HepG2 (cell line): Measurements from ENCODE around the gene YEATS4. TPM values are rescaled to one million over a fixed set of nuclear protein-coding genes. Genes with fewer than 3 reads are reported as not detected.

Experiments used
- ATAC-seq: fragments of 200-7000 bp; cut with Tn5 transposase; 3 replicates; pipeline ENCODE4 v1.9.1; 2020; ENCODE audit warnings: mild to moderate bottlenecking, moderate library complexity
- BruUV-seq: library from RNA; stranded (reverse); fragments of 400-500 nt; replicated peaks from 2 replicates; lab custom pipeline; 2021; lab: Mats Ljungman, UMichigan
- CTCF ChIA-PET: fragments of 300-600 bp; formaldehyde crosslinking; extraction: SDS; loops from one replicate; lab custom pipeline; 2021; ENCODE audit warnings: low total read pairs, inconsistent platforms, low intra/inter-chr PET ratio; lab: Yijun Ruan, JAX
- POLR2A ChIA-PET: fragments of 350-600 bp; sonication (Branson Sonifier 250); formaldehyde crosslinking; loops from one replicate; lab custom pipeline; 2020; ENCODE audit warnings: antibody characterized with exemption, inconsistent platforms; lab: Yijun Ruan, JAX
- DNase-seq: peaks from one replicate; pipeline ENCODE4 v3.0.0-alpha.2; 2015; ENCODE audit warnings: low spot score
- FAIRE-seq: peaks from 3 replicates; lab custom pipeline; 2011; peaks lifted over from hg19 to GRCh38; lab: Jason Lieb, UNC
- H2AFZ ChIP-seq: one replicate; pipeline ENCODE4 v1.6.1; 2011; ENCODE audit warnings: low read length, inconsistent platforms
- H3K27ac ChIP-seq: fragments of 300-600 bp; 3 replicates; pipeline ENCODE4 v1.8.0; 2011; ENCODE audit warnings: mixed run types, mild to moderate bottlenecking, mixed read lengths, low read length, inconsistent platforms; ENCODE audit not compliant: insufficient read depth; ENCODE audit errors: extremely low read length
- H3K27me3 ChIP-seq, 2 experiments: fragments of 200-600 bp in 1 of 2; 2 replicates in 1 of 2; 3 replicates in 1 of 2; pipeline versions ENCODE4 v1.6.0 to v1.8.0; 2011; ENCODE audit warnings: low read length in 2 of 2, mild to moderate bottlenecking in 2 of 2, moderate library complexity in 2 of 2, inconsistent platforms in 1 of 2; ENCODE audit not compliant: insufficient read depth in 2 of 2, control insufficient read depth in 1 of 2
- H3K36me3 ChIP-seq, 2 experiments: fragments of 200-600 bp in 1 of 2; replicated peaks in 1 of 2; 2 replicates in 1 of 2; 3 replicates in 1 of 2; pipeline versions ENCODE4 v1.5.1 to v1.8.0; 2011; ENCODE audit warnings: low read length in 2 of 2, inconsistent platforms in 1 of 2; ENCODE audit not compliant: insufficient read depth in 2 of 2, control insufficient read depth in 1 of 2
- H3K4me1 ChIP-seq: 2 replicates; pipeline ENCODE4 v1.5.1; 2012; ENCODE audit warnings: low read length, inconsistent platforms; ENCODE audit not compliant: insufficient read depth
- H3K4me2 ChIP-seq: 2 replicates; pipeline ENCODE4 v1.6.0; 2011; ENCODE audit warnings: low read depth, low read length, inconsistent platforms
- H3K4me3 ChIP-seq, 3 experiments: fragments of 200-600 bp in 1 of 3; sonication (generic), shearing (Covaris generic) in 1 of 3; replicated peaks in 1 of 3; 2 replicates each; pipeline ENCODE4 v1.5.1; 2011 to 2016; ENCODE audit warnings: low read length in 3 of 3, inconsistent platforms in 2 of 3, low read depth in 2 of 3, mild to moderate bottlenecking in 2 of 3, control low read depth in 1 of 3, mixed read lengths in 1 of 3; ENCODE audit not compliant: insufficient read depth in 1 of 3
- H3K79me2 ChIP-seq: one replicate; pipeline ENCODE4 v1.6.1; 2011; ENCODE audit warnings: low read length, inconsistent platforms; ENCODE audit not compliant: insufficient read depth
- H3K9ac ChIP-seq: 2 replicates; pipeline ENCODE4 v1.6.0; 2011; ENCODE audit warnings: mild to moderate bottlenecking, low read depth, low read length, inconsistent platforms; ENCODE audit not compliant: insufficient read depth
- H3K9me3 ChIP-seq: 2 replicates; pipeline ENCODE4 v1.5.1; 2012; ENCODE audit warnings: mild to moderate bottlenecking, low read length
- H4K20me1 ChIP-seq: 2 replicates; pipeline ENCODE4 v1.6.0; 2011; ENCODE audit warnings: inconsistent platforms, mild to moderate bottlenecking, low read length, moderate library complexity; ENCODE audit not compliant: insufficient read depth
- GATAD1 ChIP-seq: IDR thresholded peaks from 2 replicates; pipeline ENCODE4 v1.6.1; 2016; ENCODE audit warnings: missing genetic modification reagents, missing compliant biosample characterization
- HDAC2 ChIP-seq: sonication (generic); formaldehyde crosslinking; IDR thresholded peaks from 2 replicates; pipeline ENCODE4 v1.4.0; 2020; ENCODE audit warnings: missing genetic modification reagents
- POGK ChIP-seq: sonication (generic); formaldehyde crosslinking; conservative IDR thresholded peaks from 2 replicates; pipeline ENCODE4 v1.8.0; 2022; ENCODE audit warnings: mild to moderate bottlenecking, moderate library complexity, missing genetic modification reagents
- RORA ChIP-seq: sonication (generic); formaldehyde crosslinking; IDR thresholded peaks from 2 replicates; pipeline ENCODE4 v1.5.0; 2020; ENCODE audit warnings: mild to moderate bottlenecking, missing genetic modification reagents, moderate library complexity
- SRSF1 ChIP-seq: fragments of 200-400 bp; formaldehyde crosslinking; optimal IDR thresholded peaks from 2 replicates; pipeline ENCODE3; 2017; ENCODE audit warnings: mild to moderate bottlenecking, low read depth, low read length, moderate library complexity
- THAP8 ChIP-seq: sonication (generic); formaldehyde crosslinking; IDR thresholded peaks from 2 replicates; pipeline ENCODE4 v1.5.1; 2020; ENCODE audit warnings: missing genetic modification reagents, mild to moderate bottlenecking, borderline replicate concordance
- ZNF709 ChIP-seq: sonication (generic); formaldehyde crosslinking; IDR thresholded peaks from 2 replicates; pipeline ENCODE4 v1.5.0; 2020; ENCODE audit warnings: mild to moderate bottlenecking, missing genetic modification reagents
- ZNF883 ChIP-seq: sonication (generic); formaldehyde crosslinking; IDR thresholded peaks from 2 replicates; pipeline ENCODE4 v1.5.1; 2020; ENCODE audit warnings: mild to moderate bottlenecking, missing genetic modification reagents; ENCODE audit errors: not compliant biosample characterization
- WGBS: methylation state at CpG from one replicate; pipeline ENCODE4 v1.1.6; 2017; ENCODE audit warnings: low lambda C conversion rate; 5-methylcytosine and 5-hydroxymethylcytosine counted together
- in situ Hi-C: cut with HindIII; loops from 2 replicates; pipeline ENCODE4 v1.10.0; 2017; ENCODE audit warnings: low pct_unique_long_range_greater_than_20kb; ENCODE audit not compliant: extremely low pct_ligation_motif_present
- intact Hi-C: fragments of 100-400 bp; cut with micrococcal nuclease; formaldehyde crosslinking; loops from one replicate; pipeline ENCODE4 v1.10.0; 2022; ENCODE audit not compliant: unreplicated experiment
- polyA plus RNA-seq, 8 experiments: library from polyadenylated mRNA; depleted of rRNA in 3 of 8; stranded (reverse) in 7 of 8; unstranded in 1 of 8; fragments of >200 nt; fragmentation: Illumina TruSeq in 4 of 8; extraction: Trizol in 4 of 8; gene quantifications; 2 replicates each; pipeline versions ENCODE4 v1.2.1 to v1.2.3, GENCODE V29; 2011 to 2016; ENCODE audit warnings: low read depth in 4 of 8, missing spikeins in 1 of 8, mixed read lengths in 1 of 8; ENCODE audit not compliant: insufficient read depth in 1 of 8
- total RNA-seq, 5 experiments: library from RNA; depleted of rRNA; stranded (reverse); fragments of >200 nt; fragmentation: Illumina TruSeq; extraction: Trizol; gene quantifications; 2 replicates each; pipeline ENCODE4 v1.2.3, GENCODE V29; 2016; ENCODE audit warnings: low read depth in 1 of 5

The YEATS4 gene
- total and polyA plus RNA-seq, 2 of the 13 experiments (the other 11 are each of a cell fraction or from before 2014, with no cell fraction given): 16.8 to 45.0 TPM

GRCh38 chr12:69431591-69432222 is 72.2 kb downstream of the YEATS4 start (continued):
- no peak for TF ChIP-seq POGK (CRISPR knock-in tag)
- TF ChIP-seq GATAD1: no peak
- no peak for TF ChIP-seq RORA (CRISPR knock-in tag)
- TF ChIP-seq ZNF883 (CRISPR knock-in tag): no peak

- TF ChIP-seq HDAC2 (CRISPR knock-in tag): no peak
- no peak for TF ChIP-seq ZNF709 (CRISPR knock-in tag)
- no peak for TF ChIP-seq SRSF1
- no peak for TF ChIP-seq THAP8
- peaks cover 27% of the 10 kb centered on the region for H3K4me1 ChIP-seq
- H3K27ac ChIP-seq: no peak overlapping the region
- intact Hi-C loops: no loop called here
- H3K4me3 ChIP-seq: no peak overlapping the region
- in situ Hi-C loops: no loop called here
- H3K9ac ChIP-seq: no peak overlapping the region
- FAIRE-seq (no peak), DNase-seq (no peak), ATAC-seq (no peak)
- ChIA-PET POLR2A (no interaction called here), CTCF (no interaction called here)
- WGBS: 83% methylated on average over 3 of the region's 3 CpGs
- H3K79me2 ChIP-seq: no peaks in the 10 kb centered on the region
- H3K9me3 ChIP-seq: no peaks in the 10 kb centered on the region
- H3K4me2 ChIP-seq: no peak overlapping the region
- no peak overlapping the region for H2AFZ ChIP-seq
- no peaks in the 10 kb centered on the region for H4K20me1 ChIP-seq
- no peaks in the 10 kb centered on the region for H3K36me3 ChIP-seq
- H3K27me3 ChIP-seq: no peaks in the 10 kb centered on the region
- no TSS peak for BruUV-seq
Measured at GRCh38 chr12:69433653-69434052, 74.1 kb downstream of the YEATS4 start.
